ENCODE measurements around the gene ADGRA1.

The ADGRA1 gene

GRCh38 chr10:133083422-133084100 lies 4.2 kb upstream of the ADGRA1 start:
- no peak overlapping the region for H2AFZ ChIP-seq (ENCODE audit: low read depth)
- TF ChIP-seq, protein P1, sequence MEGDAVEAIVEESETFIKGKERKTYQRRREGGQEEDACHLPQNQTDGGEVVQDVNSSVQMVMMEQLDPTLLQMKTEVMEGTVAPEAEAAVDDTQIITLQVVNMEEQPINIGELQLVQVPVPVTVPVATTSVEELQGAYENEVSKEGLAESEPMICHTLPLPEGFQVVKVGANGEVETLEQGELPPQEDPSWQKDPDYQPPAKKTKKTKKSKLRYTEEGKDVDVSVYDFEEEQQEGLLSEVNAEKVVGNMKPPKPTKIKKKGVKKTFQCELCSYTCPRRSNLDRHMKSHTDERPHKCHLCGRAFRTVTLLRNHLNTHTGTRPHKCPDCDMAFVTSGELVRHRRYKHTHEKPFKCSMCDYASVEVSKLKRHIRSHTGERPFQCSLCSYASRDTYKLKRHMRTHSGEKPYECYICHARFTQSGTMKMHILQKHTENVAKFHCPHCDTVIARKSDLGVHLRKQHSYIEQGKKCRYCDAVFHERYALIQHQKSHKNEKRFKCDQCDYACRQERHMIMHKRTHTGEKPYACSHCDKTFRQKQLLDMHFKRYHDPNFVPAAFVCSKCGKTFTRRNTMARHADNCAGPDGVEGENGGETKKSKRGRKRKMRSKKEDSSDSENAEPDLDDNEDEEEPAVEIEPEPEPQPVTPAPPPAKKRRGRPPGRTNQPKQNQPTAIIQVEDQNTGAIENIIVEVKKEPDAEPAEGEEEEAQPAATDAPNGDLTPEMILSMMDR (conservative IDR thresholded peaks at IDR 0.05; ENCODE audit: low read depth, low read length) = no peak
- H3K36me3 ChIP-seq (ENCODE audit: insufficient read depth) = no peaks in the 10 kb centered on the region
- H3K4me1 ChIP-seq (ENCODE audit: low read depth, poor library complexity, severe bottlenecking) = no peaks in the 10 kb centered on the region
- H3K79me2 ChIP-seq (ENCODE audit: insufficient read depth, low read depth) = no peaks in the 10 kb centered on the region
- no peak overlapping the region for H3K4me2 ChIP-seq
- H3K9ac ChIP-seq = no peak overlapping the region
- H3K4me3 ChIP-seq (IDR thresholded peaks at IDR 0.05; ENCODE audit: insufficient read depth, low read depth, low read length) = no peak overlapping the region
- no peak overlapping the region for H3K27ac ChIP-seq
- H3K27me3 ChIP-seq (ENCODE audit: insufficient read depth, low read depth) = peaks cover 11% of the 10 kb centered on the region; the same call in 1 of the 2 replicates
- H4K20me1 ChIP-seq (ENCODE audit: insufficient read depth) = no peaks in the 10 kb centered on the region

- Histone ChIP-seq H3K9ac (no peak overlapping the region), H3K79me2 (ENCODE audit: insufficient read depth, low read depth) (no peaks in the 10 kb centered on the region), H3K36me3 (ENCODE audit: insufficient read depth) (no peaks in the 10 kb centered on the region), H2AFZ (ENCODE audit: low read depth) (no peak overlapping the region), H3K27me3 (ENCODE audit: insufficient read depth, low read depth) (peaks cover 11% of the 10 kb centered on the region; the same call in 1 of the 2 replicates), H3K4me1 (ENCODE audit: low read depth, poor library complexity, severe bottlenecking) (no peaks in the 10 kb centered on the region), H4K20me1 (ENCODE audit: insufficient read depth) (no peaks in the 10 kb centered on the region), H3K4me2 (no peak overlapping the region), H3K27ac (no peak overlapping the region), H3K4me3 (IDR thresholded peaks at IDR 0.05; ENCODE audit: insufficient read depth, low read depth, low read length) (no peak overlapping the region)
- TF ChIP-seq, protein P1 (conservative IDR thresholded peaks at IDR 0.05; ENCODE audit: low read depth, low read length) = no peak
These were observed 3.2 kb upstream of the ADGRA1 start for GRCh38 chr10:133084491-133084890.

- Histone ChIP-seq H3K79me2 (ENCODE audit: insufficient read depth, low read depth) (no peaks in the 10 kb centered on the region), H2AFZ (ENCODE audit: low read depth) (no peak overlapping the region), H3K36me3 (ENCODE audit: insufficient read depth) (no peaks in the 10 kb centered on the region), H3K9ac (no peak overlapping the region), H3K4me1 (ENCODE audit: low read depth, poor library complexity, severe bottlenecking) (no peaks in the 10 kb centered on the region), H3K27me3 (ENCODE audit: insufficient read depth, low read depth) (peaks cover 11% of the 10 kb centered on the region; the same call in 1 of the 2 replicates), H4K20me1 (ENCODE audit: insufficient read depth) (no peaks in the 10 kb centered on the region), H3K4me2 (no peak overlapping the region), H3K4me3 (IDR thresholded peaks at IDR 0.05; ENCODE audit: insufficient read depth, low read depth, low read length) (no peak overlapping the region), H3K27ac (no peak overlapping the region)
- TF ChIP-seq, protein P1 (conservative IDR thresholded peaks at IDR 0.05; ENCODE audit: low read depth, low read length) = no peak
These were observed 2.2 kb upstream of the ADGRA1 start for GRCh38 chr10:133085251-133086125.

DNA sequence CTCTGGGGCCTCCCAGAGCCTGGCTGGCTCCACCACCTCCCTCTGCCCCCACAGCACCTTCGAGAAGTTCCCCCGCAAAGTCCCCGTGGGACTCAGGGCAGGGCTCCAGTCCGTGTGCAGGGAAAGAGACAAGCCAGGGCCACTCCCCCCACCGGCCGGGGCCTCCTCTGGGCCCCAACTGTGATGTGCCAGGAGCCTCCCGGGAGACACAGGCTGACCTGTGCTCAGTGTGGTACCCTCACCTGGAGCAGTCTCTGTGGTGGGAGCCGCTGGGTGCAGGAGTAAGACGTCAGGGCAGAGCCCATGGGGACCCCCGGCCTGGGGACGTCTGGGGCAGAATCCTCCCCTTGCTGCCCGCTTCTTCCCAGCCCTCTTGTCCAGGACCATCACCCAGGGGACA lies 1.5 kb upstream of the ADGRA1 start:
- Histone ChIP-seq H3K27me3 (ENCODE audit: insufficient read depth, low read depth) (peaks cover 11% of the 10 kb centered on the region; the same call in 1 of the 2 replicates), H4K20me1 (ENCODE audit: insufficient read depth) (no peaks in the 10 kb centered on the region)

More for the DNA sequence above, 1.5 kb upstream of the ADGRA1 start:
- Histone ChIP-seq H3K4me2 (no peak overlapping the region), H3K79me2 (ENCODE audit: insufficient read depth, low read depth) (no peaks in the 10 kb centered on the region), H3K4me1 (ENCODE audit: low read depth, poor library complexity, severe bottlenecking) (no peaks in the 10 kb centered on the region), H3K36me3 (ENCODE audit: insufficient read depth) (no peaks in the 10 kb centered on the region), H3K27ac (no peak overlapping the region), H2AFZ (ENCODE audit: low read depth) (no peak overlapping the region), H3K9ac (no peak overlapping the region), H3K4me3 (IDR thresholded peaks at IDR 0.05; ENCODE audit: insufficient read depth, low read depth, low read length) (no peak overlapping the region)
- TF ChIP-seq, protein P1 (conservative IDR thresholded peaks at IDR 0.05; ENCODE audit: low read depth, low read length) = no peak

Measured in KMS-11 (cell line).